HG02885 (cell line): Measurements from ENCODE around the gene ZNF792.
"Not testable (repeated sequence)": the region's sequence is repeated elsewhere in the genome, so short reads cannot be mapped to it uniquely, and the experiment has no call there.

Source experiments
- ATAC-seq: cut with Tn5 transposase; IDR thresholded peaks from one replicate; pipeline ENCODE4 v1.9.1; 2021; ENCODE audit warnings: mild to moderate bottlenecking; ENCODE audit not compliant: unreplicated experiment, poor library complexity

The ZNF792 gene

GRCh38 chr19:34932494-34932893, 31.5 kb downstream of the ZNF792 start:
- no peak for ATAC-seq

GRCh38 chr19:34926685-34927375, 37.2 kb downstream of the ZNF792 start, which contains the start of gene ZNF30:
Gene ZNF30 (plus strand): TSS chr19:34926903. CDS start chr19:34929948, 3,045 bp downstream.
- peak; percentile 96 for ATAC-seq

- no peak for ATAC-seq
Observed at GRCh38 chr19:34926361-34926684, 37.7 kb downstream of the ZNF792 start.

GRCh38 chr19:34925278-34925855, 38.7 kb downstream of the ZNF792 start:
- ATAC-seq, result no peak

- ATAC-seq, result not testable (repeated sequence)
Observed at GRCh38 chr19:34920090-34920786, 43.8 kb downstream of the ZNF792 start.

- ATAC-seq, result no peak
Observed at GRCh38 chr19:34918190-34918589, 45.8 kb downstream of the ZNF792 start.

GRCh38 chr19:34917144-34917543, 46.9 kb downstream of the ZNF792 start:
- not testable (repeated sequence) for ATAC-seq

- ATAC-seq, result no peak
Observed at GRCh38 chr19:34910770-34911169, 53.3 kb downstream of the ZNF792 start.
